ENCODE results near the gene ROCK1.
A peak's percentile ranks its signal among the peaks of the same experiment; 100 is the strongest.
"Not testable (repeated sequence)": the region's sequence is repeated elsewhere in the genome, so short reads cannot be mapped to it uniquely, and the experiment has no call there.

Gene ROCK1

DNA sequence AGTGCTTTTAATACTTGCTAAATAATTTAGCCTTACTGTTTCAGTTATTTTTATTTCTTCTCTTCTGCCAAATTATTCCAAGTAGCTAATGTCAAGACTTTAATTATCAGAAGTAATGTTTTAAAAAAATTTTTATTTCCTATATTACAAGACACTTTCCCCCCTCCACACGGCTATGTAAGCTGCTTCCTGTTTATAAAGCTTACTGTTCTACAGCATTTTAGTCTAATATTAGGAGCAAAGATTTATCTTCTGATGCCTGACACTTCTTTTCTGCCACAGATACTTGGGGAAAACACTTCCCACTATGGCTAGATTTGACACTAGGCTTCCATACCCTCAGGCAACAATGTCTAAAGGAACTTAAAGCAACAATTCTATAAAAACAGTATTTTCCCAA is 62.3 kb downstream of the ROCK1 start:
- no peak for DNase-seq

DNA sequence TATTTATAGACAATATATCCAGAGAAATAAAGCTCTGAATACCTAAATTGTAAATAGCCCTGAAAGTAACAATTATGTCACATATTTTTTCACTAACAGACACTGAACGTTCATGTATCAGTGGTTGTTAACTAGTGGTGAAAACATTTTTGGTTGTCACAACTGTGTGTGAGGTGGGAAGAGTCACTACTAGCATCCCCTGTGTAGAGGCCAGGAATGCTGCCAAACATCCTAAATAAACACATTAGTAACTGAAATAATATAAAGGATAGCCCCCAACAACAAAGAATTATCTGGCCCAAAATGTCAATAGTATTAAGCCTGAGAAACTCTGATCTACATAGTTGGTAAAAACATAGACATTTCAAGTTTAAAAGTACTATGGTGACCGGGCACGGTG is 64.5 kb downstream of the ROCK1 start:
- DNase-seq, result no peak

DNA sequence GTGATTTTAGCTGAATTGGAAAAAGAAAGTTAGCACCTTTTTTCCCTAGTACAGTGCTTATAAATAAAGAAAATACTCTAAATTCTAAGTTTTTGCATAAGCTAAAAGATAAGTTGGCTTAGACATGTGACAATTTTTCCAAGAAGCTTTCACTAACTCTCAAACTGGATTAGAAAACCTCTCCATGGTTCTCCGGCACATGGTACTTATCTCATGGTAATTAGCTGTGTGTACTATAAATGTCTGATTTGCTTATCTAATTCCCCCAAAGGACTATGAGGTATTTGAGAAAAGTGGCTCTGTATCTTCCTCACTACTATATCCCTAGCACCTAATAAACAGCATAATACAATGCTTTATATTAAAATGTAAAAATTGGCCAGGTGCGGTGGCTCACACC is 71.1 kb downstream of the ROCK1 start:
- DNase-seq, result no peak

DNA sequence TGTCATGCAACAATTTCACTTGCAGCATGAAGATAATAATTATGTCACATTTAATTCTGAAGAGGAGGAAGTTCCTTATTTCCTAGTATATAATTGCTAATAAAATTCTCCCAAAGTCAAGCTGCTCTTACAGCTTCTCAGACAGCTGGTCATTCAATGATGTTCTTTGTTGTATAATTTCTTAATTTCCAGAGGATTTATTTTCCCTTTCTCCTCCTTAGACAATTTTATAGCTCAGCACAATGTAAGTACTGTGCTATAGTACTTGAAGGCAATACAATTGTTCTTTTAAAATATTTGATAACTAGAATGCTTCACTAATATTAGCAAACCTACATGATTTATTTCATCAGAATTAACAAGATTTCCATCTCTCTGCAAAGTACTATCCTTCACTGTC is 73.4 kb downstream of the ROCK1 start:
- DNase-seq, result no peak

DNA sequence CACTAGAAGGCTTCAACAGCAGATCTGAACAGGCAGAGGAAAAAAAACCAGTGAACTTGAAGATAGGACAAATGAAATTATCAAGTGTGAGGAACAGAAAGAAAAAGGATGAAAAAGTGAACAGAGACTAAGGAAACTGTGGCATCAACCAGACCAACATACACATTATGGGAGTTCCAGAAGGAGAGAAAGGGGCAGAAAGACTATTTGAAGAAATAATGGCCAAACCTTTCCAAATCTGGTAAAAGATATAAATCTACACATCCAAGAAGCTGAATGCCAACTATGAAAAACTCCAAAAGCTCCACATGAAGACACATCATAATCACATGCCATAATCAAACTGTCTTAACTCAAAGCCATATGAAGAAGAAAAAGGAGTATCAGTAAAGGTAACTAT is 79.8 kb downstream of the ROCK1 start:
- no peak for DNase-seq

DNA sequence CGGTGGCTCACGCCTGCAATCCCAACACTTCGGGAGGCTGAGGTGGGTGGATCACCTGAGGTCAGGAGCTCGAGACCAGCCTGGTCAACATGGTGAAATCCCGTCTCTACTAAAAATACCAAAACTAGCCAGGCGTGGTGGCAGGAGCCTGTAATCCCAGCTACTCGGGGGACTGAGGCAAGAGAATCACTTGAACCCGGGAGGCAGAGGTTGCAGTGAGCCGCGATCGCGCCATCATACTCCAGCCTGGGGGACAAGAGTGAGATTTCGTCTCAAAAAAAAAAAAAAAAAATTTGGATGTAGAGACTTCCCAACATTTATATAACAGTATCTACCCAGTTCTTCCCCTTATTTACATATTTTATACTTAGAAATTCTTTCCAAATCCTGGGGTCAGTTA is 93.4 kb downstream of the ROCK1 start:
- DNase-seq, result not testable (repeated sequence)

DNA sequence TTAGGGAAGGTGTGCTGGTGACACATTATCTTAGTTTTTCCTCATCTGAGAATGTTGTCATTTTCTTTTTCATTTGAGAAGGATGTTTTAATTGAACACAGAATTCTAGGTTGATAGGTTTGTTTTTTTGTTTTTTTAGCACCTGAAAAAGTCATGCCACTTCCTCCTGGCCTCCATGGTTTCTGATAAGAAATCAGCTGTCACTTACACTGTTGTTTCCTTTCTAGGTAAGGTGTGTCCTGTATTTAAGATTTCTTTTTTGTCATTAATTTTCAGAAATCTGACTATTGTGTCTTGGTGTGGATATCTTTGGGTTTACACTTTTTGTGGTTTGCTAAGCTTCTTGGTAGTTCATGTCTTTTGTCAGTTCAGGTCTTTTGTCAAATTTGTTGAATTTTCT is 99.3 kb downstream of the ROCK1 start:
- DNase-seq, result no peak

DNA sequence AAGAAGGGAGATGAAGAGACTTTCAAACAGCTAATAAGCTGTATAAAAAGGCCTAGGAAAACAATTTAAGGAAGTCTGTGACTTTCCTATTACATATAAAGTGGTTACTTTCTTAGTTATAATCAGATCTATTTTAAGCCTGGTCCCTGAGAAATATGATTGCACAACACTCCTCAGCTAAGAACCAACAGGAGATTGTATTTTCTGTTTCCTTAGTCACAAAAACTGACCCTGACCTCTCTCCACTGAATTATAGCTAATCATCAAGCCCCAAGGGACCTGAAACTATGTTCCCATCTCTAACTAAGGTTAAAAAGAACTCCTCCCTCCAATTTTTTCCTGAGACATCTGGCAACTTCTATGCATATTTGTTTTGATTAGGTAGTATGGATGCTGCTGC is 106.9 kb downstream of the ROCK1 start:
- no peak for DNase-seq

DNA sequence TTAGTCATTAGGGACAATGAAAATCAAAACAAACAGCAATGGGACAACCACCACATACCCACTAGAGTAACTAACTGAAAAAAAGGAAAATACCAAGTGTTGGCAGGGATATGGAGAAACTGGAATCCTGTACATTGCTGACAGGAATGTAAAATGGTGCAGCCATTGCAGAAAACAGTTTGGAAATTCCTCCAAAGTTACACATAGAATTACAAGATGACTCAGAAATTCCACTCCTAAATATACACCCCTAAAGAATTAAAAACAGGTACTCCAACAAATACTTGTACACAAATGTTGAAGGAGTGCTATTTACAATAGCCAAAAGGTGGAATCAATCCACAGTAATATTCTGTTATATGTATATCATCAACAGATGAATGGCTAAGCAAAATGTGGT is 110.9 kb downstream of the ROCK1 start:
- DNase-seq, result no peak

DNA sequence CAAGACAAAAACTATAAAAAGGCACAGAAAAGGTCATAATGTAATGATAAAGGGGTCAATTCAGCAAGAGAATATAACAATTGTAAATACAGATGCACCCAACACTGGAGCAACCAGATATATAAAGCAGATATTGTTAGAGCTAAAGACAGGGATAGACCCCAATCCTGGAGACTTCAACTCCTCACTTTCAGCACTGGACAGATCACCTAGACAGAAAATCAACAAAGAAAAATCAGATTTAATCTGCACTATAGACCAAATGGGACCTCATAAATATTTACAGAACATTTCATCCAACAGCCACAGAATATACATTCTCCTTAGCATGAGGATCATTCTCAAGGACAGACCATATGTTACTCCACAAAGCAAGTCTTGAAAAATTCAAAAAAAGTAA is 114.2 kb downstream of the ROCK1 start:
- no peak for DNase-seq

DNA sequence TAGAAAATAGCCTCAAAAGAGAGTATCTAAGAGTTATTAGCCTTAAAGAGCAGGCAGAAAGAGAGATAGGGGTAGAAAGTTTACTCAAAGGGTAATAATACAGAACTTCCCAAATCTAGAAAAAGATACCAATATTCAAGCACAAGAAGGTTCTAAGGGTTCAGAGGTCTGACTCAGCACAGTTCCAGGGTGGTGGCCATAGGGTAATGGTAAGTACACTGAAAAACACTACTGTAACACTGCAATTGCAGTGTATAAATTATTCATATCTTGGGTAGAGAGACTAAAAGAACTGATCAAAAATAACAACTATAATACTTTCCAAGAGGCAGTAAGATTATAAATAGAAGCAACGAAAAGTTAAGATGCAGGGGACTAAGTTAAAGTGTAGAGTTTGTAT is 115.2 kb downstream of the ROCK1 start:
- DNase-seq, result no peak

DNA sequence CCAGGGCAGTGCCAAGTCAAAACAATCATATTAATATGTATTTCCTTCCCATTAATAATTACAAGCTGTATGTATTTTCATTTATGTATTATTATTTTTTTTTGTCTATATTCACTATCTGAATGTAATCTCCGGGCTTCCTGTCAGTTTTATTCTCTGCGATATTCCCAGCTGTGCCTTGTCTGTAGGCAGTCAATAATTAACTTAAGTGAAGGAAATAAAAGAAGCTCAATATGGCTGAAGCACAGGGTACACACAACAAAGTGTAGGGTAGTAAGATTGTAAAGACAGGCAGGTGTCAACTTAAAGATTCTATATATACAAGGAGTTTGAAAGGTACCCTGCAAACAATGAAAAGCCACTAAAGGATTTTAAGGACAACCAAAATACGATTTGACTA is 122.9 kb downstream of the ROCK1 start:
- DNase-seq, result no peak

DNA sequence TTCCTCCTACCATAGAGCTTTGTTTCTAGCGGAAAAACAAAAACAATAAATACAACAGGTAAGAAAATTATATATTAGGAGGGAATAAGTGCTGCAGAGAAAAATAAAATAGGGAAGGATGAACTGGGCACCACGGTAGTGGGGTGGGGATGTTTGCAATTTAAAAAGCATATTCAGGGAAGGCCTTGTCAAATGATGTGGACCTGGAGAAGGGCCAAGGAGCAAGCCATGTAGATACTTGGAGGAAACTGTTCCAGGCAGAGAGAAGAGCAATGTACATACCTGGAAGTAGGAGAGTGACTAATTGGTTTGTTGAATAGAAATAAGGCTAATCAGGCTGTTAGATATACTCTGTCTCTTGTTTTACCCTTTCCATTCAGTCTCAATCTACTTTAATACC is 136.5 kb downstream of the ROCK1 start:
- DNase-seq, result no peak

DNA sequence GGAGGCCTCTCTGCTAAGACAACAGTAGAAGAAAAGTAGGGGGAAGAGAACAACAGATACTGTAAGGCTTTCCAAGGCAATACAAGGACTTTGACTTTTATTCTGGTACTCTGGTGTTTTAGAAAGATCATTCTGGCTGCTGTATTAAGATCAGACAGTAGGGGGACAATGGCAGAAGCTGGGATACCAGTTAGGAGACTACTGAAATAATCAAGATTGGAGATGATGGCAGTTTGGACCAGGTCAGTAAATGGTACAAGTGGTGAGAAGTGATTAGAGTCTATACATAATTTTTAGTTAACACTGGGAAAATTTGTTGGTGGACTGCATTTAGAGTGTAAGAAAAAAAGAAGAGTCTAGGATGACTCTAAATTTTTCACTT is 139.7 kb downstream of the ROCK1 start:
- DNase-seq, result peak in 1 of 2 experiments; percentile 8

DNA sequence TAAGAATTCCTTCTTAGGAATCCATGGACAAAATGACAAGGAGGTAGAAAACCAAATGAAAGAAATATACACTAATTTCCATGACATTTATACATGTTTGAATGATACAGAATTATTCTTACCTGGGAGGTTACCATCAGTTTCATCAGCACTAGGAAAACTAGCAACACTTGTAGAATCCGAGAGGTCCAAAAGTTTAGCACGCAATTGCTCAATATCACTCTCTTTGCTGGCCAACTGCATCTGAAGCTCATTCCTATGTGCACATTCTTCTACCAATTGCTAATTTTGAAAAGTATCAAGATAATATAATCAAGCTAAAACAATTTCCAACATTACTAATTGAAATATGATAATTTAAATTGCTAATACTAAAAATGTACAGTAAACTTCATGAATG is 144.8 kb downstream of the ROCK1 start:
- no peak for DNase-seq

DNA sequence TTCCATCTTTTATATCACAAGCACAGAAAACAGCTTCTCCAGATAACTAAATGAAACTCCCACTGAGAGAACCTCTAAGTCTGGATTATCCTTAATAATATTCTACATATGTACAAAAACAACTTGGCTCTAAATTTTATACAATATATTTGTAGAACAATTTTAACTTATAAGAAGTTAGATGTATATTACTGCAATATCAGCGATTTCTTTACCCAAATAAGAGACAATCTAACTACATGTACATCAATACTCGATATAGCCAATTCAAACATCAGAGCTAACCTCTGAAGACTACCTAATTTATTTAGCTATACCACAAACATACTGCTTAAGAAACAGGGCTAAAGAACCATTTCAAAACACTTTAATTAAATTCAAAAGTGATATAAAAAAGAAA is 148.6 kb downstream of the ROCK1 start:
- DNase-seq, result no peak

DNA sequence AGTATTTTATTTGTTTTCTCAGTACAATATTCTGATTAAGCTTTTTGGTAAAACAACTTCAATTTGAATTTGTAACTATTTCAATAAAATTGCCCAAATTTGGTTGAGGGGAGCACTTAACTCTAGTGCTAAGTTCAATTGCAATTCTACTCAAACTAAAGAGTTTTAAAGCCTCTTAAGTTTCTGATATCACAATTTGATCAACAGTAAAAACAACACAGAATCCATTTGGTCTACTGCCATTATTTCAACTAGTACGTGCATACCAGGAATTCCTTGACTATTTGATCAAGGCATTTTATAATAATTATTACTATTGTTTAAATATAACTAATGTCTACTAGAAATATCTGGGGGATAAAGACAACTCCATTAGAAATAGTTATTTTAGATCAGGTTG is 150.9 kb downstream of the ROCK1 start:
- DNase-seq, result no peak

DNA sequence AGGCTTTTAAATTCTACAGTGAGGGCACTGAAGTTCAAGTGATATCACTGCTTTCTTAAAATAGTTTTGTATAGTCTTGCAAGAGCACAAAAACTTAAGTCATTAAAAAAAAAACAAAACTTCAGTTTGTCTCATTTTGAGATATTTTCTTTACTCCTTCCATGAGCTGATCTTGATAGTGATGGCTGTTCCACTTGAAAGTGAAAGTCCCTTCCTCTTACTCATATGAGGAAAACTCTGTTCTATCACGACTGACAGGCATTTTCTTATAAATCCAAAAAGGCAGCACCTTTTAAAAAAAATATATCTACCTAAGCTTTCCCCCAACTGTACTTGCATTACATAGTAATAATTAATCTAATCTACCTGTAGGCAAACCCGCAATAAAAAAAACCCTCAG is 160.8 kb downstream of the ROCK1 start:
- not testable (repeated sequence) for DNase-seq

Data from NCI-H2081 (cell line).